ENCODE data around the gene BLOC1S3. TPM values are rescaled to one million over a fixed set of nuclear protein-coding genes. Genes with fewer than 3 reads are reported as not detected.

Gene BLOC1S3
- total and polyA plus RNA-seq, 2 of the 13 experiments (the other 11 are each of a cell fraction or from before 2014, with no cell fraction given), result 4.3 to 4.8 TPM

DNA sequence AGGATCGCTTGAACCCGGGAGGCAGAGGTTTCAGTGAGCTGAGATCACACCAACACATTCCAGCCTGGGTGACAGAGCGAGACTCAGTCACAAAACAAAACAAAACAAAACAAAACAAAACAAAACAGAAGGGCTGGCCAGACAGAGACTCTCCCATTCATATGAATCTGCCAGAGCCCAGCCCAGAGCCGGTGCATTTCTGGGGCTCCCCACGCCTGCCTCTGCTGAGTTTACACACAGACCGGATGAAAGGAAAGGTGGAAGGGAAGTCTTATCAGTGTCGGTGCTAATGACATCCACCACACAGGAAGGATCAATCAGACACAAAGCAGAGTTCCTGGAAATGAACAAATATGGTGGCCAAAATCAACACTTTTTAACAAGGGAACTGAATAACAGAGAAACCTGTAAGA, 7.4 kb upstream of the BLOC1S3 start (continued):
- TF ChIP-seq, protein P1, sequence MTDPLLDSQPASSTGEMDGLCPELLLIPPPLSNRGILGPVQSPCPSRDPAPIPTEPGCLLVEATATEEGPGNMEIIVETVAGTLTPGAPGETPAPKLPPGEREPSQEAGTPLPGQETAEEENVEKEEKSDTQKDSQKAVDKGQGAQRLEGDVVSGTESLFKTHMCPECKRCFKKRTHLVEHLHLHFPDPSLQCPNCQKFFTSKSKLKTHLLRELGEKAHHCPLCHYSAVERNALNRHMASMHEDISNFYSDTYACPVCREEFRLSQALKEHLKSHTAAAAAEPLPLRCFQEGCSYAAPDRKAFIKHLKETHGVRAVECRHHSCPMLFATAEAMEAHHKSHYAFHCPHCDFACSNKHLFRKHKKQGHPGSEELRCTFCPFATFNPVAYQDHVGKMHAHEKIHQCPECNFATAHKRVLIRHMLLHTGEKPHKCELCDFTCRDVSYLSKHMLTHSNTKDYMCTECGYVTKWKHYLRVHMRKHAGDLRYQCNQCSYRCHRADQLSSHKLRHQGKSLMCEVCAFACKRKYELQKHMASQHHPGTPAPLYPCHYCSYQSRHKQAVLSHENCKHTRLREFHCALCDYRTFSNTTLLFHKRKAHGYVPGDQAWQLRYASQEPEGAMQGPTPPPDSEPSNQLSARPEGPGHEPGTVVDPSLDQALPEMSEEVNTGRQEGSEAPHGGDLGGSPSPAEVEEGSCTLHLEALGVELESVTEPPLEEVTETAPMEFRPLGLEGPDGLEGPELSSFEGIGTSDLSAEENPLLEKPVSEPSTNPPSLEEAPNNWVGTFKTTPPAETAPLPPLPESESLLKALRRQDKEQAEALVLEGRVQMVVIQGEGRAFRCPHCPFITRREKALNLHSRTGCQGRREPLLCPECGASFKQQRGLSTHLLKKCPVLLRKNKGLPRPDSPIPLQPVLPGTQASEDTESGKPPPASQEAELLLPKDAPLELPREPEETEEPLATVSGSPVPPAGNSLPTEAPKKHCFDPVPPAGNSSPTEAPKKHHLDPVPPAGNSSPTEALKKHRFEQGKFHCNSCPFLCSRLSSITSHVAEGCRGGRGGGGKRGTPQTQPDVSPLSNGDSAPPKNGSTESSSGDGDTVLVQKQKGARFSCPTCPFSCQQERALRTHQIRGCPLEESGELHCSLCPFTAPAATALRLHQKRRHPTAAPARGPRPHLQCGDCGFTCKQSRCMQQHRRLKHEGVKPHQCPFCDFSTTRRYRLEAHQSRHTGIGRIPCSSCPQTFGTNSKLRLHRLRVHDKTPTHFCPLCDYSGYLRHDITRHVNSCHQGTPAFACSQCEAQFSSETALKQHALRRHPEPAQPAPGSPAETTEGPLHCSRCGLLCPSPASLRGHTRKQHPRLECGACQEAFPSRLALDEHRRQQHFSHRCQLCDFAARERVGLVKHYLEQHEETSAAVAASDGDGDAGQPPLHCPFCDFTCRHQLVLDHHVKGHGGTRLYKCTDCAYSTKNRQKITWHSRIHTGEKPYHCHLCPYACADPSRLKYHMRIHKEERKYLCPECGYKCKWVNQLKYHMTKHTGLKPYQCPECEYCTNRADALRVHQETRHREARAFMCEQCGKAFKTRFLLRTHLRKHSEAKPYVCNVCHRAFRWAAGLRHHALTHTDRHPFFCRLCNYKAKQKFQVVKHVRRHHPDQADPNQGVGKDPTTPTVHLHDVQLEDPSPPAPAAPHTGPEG (CRISPR knock-in tag; IDR thresholded peaks at IDR 0.05), result no peak
- TF ChIP-seq, protein P2, sequence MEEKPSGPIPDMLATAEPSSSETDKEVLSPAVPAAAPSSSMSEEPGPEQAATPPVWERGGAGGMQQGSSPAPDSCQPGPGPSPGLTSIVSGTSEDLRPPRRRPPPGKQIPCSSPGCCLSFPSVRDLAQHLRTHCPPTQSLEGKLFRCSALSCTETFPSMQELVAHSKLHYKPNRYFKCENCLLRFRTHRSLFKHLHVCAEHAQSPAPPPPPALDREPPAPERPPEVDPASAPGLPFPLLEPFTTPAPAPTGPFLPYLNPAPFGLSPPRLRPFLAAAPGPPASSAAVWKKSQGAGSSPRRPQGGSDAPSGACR (CRISPR knock-in tag; IDR thresholded peaks at IDR 0.05), result no peak
- TF ChIP-seq, protein P3, sequence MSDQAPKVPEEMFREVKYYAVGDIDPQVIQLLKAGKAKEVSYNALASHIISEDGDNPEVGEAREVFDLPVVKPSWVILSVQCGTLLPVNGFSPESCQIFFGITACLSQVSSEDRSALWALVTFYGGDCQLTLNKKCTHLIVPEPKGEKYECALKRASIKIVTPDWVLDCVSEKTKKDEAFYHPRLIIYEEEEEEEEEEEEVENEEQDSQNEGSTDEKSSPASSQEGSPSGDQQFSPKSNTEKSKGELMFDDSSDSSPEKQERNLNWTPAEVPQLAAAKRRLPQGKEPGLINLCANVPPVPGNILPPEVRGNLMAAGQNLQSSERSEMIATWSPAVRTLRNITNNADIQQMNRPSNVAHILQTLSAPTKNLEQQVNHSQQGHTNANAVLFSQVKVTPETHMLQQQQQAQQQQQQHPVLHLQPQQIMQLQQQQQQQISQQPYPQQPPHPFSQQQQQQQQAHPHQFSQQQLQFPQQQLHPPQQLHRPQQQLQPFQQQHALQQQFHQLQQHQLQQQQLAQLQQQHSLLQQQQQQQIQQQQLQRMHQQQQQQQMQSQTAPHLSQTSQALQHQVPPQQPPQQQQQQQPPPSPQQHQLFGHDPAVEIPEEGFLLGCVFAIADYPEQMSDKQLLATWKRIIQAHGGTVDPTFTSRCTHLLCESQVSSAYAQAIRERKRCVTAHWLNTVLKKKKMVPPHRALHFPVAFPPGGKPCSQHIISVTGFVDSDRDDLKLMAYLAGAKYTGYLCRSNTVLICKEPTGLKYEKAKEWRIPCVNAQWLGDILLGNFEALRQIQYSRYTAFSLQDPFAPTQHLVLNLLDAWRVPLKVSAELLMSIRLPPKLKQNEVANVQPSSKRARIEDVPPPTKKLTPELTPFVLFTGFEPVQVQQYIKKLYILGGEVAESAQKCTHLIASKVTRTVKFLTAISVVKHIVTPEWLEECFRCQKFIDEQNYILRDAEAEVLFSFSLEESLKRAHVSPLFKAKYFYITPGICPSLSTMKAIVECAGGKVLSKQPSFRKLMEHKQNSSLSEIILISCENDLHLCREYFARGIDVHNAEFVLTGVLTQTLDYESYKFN (CRISPR knock-in tag; conservative IDR thresholded peaks at IDR 0.05), result peak; percentile 82
- TF ChIP-seq ZNF615 (CRISPR knock-in tag; IDR thresholded peaks at IDR 0.05; ENCODE audit: borderline replicate concordance) (no peak), BCL6 (CRISPR knock-in tag; IDR thresholded peaks at IDR 0.05) (peak; percentile 95), TEAD2 (CRISPR knock-in tag; IDR thresholded peaks at IDR 0.05) (no peak), HNRNPL (IDR thresholded peaks at IDR 0.05; ENCODE audit: low read depth, low read length) (no peak), ZC3H4 (CRISPR knock-in tag; IDR thresholded peaks at IDR 0.05; ENCODE audit: borderline replicate concordance) (no peak), ZNF383 (CRISPR knock-in tag; IDR thresholded peaks at IDR 0.05; ENCODE audit: borderline replicate concordance) (no peak), PPARG (CRISPR knock-in tag; conservative IDR thresholded peaks at IDR 0.05) (peak; percentile 60; the same call in 1 of the 2 replicates), ZSCAN29 (CRISPR knock-in tag; conservative IDR thresholded peaks at IDR 0.05) (no peak), ATRX (CRISPR knock-in tag; IDR thresholded peaks at IDR 0.05; ENCODE audit: borderline replicate concordance) (no peak), ZNF562 (CRISPR knock-in tag; IDR thresholded peaks at IDR 0.05; ENCODE audit: borderline replicate concordance) (no peak), NAIF1 (CRISPR knock-in tag; IDR thresholded peaks at IDR 0.05; ENCODE audit: borderline replicate concordance) (no peak), NR3C1 (CRISPR knock-in tag; IDR thresholded peaks at IDR 0.05) (no peak), EZH2 (conservative IDR thresholded peaks at IDR 0.05; ENCODE audit: low read depth, low read length) (no peak)
- TF ChIP-seq, protein P4, sequence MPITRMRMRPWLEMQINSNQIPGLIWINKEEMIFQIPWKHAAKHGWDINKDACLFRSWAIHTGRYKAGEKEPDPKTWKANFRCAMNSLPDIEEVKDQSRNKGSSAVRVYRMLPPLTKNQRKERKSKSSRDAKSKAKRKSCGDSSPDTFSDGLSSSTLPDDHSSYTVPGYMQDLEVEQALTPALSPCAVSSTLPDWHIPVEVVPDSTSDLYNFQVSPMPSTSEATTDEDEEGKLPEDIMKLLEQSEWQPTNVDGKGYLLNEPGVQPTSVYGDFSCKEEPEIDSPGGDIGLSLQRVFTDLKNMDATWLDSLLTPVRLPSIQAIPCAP (CRISPR knock-in tag; IDR thresholded peaks at IDR 0.05; ENCODE audit: low read depth), result no peak
- TF ChIP-seq, protein P5, sequence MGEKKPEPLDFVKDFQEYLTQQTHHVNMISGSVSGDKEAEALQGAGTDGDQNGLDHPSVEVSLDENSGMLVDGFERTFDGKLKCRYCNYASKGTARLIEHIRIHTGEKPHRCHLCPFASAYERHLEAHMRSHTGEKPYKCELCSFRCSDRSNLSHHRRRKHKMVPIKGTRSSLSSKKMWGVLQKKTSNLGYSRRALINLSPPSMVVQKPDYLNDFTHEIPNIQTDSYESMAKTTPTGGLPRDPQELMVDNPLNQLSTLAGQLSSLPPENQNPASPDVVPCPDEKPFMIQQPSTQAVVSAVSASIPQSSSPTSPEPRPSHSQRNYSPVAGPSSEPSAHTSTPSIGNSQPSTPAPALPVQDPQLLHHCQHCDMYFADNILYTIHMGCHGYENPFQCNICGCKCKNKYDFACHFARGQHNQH (CRISPR knock-in tag; IDR thresholded peaks at IDR 0.05), result peak; percentile 53; the same call in 1 of the 2 replicates

Data from HepG2 (cell line).